ENCODE measurements around the gene LBX2.

Gene LBX2

GRCh38 chr2:74450570-74451190 lies 48.7 kb downstream of the LBX2 start:
- DNase-seq: no peak

GRCh38 chr2:74448771-74449170 lies 50.6 kb downstream of the LBX2 start:
- DNase-seq: no peak

All from activated CD4-positive, CD25-positive, alpha-beta regulatory T cell treated with anti-CD3 and anti-CD28 coated beads, Interleukin-2, amount 50 U/mL, for 72 hours (primary cell).